ENCODE results near the gene MAP2K1.

The MAP2K1 gene

DNA sequence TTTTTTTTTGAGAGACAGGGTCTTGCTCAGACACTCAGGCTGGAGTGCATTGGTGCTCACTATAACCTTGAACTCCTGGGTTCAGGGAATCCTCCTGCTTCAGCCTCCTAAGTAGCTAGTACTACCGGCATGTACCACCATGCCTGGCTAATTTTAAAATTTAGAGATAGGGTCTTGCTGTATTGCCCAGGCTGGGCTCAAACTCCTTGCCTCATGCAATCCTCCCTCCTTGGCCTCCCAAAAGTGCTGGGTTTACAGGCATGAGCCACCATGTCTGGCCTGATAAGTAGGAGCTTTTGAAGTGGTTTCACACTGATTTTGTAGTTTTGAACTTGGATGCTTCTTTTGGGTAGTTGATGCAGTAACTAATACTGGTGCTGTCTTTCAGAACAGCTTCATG is 7.8 kb downstream of the MAP2K1 start:
- DNase-seq, result no peak

- no peak for DNase-seq
These were observed 8.2 kb downstream of the MAP2K1 start for GRCh38 chr15:66394915-66395314.

- DNase-seq, result no peak
These were observed 12.6 kb downstream of the MAP2K1 start for GRCh38 chr15:66399276-66399675.

GRCh38 chr15:66400351-66400774 is 13.7 kb downstream of the MAP2K1 start:
- no peak for DNase-seq

DNA sequence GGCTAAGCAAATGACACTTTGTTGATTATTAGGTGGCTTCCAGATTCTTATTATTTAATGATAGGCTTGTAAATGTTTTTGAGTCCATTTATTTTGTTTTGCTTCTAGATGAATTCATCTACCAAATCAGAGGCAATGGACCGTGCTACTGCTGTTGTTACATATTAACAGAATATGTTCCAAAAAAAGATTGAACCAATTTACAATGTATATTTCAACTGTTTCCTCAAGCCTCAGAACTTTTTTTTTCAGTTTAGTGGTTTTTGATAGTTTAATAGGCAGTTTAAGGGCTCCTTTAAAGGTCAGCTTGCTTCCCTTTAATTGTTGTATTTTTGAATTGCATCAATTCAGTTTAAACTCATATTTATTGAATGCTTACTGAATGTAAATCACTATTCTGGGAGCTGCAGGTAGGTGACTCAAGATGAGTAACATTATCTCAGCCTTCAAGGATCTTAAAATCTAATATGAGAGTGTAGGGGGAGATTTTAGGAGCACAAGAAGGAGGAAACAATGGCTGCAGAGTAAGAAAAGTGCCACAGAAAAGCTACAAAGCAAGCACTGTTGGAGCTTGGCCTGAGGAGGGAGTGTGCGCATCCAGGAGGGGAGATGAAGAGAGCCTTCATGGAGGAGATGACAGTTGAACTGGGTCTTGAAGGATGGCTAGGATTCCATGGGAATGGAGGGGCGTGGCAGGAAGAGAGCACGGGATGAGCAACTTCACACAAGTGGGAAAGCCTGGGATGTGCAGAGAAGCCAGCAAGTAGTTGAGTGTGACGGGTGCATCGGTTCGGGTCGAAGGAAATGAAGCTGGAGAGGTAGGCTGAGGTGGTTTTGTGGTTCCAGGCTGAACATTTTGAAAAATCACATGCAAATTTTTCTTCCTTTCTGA is 14.7 kb downstream of the MAP2K1 start:
- no peak for DNase-seq

DNA sequence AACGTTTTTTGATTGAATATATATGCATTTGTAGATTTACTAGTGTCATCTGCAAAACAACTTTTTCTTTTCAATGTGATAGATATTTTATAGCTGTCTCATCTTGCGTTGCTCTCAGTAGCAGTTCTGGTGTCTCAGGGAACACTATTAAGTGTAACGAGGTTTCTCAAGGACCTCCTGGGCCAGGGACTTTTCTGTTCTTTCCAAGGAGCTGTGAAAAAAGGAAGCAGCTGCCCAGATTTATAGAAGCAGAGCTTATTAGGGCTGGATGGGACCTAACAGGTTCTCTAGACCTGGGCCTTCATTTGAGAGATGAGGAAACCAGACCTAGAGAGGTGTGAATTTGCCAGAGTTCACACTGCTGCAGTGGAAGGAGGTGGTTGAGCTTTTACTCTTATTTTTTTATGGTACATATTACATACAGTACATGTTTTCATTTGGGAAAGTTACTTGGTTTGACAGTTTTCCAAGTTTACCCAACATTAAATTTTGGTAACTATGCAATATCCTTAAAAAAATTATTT is 16.1 kb downstream of the MAP2K1 start:
- DNase-seq, result no peak

- no peak for DNase-seq
These were observed 16.6 kb downstream of the MAP2K1 start for GRCh38 chr15:66403323-66403722.

- no peak for DNase-seq
These were observed 17.4 kb downstream of the MAP2K1 start for GRCh38 chr15:66404122-66404521.

DNA sequence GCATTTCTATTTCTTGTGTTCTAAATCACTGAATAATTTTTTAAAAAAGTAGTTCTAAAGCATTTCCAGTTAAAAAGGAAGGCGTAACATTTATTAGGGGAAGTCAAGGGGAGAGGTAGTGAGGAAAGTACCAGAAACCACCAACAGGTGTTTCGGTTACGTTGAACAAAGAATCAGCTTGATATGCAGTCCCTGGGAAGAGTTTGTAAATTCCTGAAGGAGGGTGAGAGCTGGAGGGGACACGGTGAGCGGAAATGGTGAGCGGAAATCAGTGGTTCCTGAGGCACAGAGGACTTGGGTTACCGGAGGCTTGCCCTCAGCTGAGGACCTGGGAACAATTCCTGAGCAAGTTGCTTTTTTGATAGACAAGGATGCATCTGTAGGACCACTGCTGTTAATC is 17.8 kb downstream of the MAP2K1 start:
- no peak for DNase-seq

DNA sequence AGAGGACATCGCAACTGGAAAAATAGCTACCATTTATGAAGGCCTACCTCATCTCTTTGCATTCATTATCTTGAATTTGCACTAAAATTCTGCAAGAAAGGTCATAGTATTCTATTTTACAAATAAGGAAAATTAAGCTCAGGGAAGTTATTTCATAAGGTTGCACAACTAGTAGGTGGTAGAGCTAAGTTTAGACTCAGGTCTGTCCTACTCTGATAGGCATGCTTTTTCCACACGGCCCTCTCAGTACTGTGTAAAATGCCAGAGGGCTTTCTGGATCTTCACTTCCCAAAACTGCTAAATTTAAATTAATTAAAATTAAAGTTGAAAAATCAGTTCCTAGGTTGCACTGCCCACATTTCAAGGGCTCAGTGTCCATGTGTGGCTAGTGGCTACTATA is 18.3 kb downstream of the MAP2K1 start:
- DNase-seq, result no peak

DNA sequence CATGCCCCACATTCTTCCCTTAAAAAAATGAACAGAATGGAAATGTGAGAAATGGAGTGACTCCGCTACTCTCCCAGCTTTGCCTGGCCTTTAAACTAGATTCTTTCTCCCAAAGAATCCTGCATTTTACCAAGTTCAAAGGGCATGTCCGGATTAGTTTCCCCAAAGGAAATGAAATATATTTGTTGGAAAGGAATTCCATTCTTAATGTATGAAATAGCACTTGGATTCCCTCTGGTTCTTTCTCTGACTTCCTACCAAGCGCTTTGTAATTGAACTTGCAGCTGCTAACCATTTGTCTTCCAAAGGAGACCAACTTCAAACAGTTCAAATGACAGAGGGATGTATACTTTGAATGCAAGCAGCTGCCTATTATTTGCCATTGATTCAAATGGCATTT is 18.9 kb downstream of the MAP2K1 start:
- no peak for DNase-seq

DNA sequence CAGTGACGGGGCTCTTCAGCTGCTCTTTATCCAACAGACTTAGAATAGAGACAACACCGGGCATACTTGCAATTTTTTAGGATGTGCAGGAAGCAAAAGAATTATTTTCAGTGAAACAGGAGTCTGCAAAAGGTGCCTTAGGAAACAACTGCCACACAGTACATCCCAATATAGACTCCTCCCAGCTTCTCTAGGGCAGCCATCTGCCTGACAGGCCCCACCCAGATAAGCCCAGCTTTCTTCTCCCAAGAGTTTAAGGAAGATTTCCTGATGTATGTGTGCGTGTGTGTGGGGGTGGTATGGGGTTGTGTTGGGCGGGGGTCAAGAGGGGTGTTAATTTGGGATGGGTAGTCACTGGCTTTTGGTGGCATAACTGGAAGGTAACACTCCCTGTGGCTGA is 21.5 kb downstream of the MAP2K1 start:
- no peak for DNase-seq

- no peak for DNase-seq
These were observed 22.1 kb downstream of the MAP2K1 start for GRCh38 chr15:66408675-66409282.

DNA sequence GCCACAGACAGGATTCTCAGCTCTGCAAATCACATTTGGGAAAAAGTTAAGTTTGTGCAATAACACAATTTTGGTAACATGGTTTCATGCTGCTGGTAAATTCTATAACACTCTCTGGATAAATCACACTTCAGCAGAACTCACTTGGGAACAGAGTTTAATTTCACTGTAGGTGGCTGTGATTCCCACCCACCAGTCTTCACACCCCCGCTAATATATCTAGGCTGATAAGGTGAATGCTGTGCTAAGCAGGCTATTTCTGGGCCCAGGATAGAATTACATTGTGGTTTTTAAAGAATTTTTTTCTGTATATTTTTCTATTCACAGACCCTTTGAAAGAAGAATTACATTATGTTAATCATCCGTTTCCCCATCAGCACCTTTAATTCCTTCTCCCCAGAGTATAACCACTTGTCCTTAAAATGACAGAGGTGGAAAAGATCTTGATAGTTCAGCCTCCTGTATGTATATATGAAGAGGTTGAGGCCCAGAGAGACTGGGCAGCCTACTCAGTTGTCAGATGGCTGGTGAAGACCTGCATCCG is 22.9 kb downstream of the MAP2K1 start:
- DNase-seq, result no peak

GRCh38 chr15:66411190-66411589 is 24.5 kb downstream of the MAP2K1 start:
- no peak for DNase-seq

DNA sequence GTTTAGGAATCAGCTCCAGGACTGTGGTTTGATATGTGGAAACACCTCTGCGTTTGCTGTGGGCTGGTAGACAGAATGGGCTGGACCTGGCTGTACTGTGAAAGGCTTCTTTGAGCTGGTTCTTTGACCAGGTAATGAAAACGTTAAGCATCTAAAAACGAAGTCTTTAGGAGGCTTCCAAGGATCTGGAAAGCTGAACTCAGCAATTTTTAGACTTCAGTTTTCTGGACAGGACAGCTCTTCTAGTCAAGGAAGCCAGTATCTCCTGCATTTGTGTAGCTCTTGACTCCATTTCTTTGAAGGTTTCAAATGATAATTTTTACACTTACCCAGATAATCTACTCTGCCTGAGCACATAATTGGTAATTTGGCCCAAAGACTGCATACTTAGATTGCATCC is 25.5 kb downstream of the MAP2K1 start:
- DNase-seq, result no peak

DNA sequence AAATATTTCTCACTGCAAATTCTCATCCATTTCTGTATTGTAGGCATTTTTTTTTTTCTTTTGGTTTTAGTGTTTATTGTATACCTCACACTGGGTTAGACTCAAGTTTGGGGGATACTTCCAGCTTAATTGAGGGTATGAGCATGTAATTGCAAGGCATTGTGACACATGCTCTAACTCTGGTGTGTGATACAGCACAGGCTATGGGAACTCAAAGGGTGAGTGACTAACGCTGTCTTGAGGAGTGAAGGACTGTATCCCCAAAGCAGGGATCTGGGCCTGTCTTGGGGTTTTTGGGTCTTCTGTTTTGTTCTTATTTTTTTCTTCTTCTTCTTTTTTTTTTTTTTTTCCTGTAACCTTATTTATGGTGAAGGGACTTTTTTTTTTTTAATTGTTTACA is 26.9 kb downstream of the MAP2K1 start:
- no peak for DNase-seq

DNA sequence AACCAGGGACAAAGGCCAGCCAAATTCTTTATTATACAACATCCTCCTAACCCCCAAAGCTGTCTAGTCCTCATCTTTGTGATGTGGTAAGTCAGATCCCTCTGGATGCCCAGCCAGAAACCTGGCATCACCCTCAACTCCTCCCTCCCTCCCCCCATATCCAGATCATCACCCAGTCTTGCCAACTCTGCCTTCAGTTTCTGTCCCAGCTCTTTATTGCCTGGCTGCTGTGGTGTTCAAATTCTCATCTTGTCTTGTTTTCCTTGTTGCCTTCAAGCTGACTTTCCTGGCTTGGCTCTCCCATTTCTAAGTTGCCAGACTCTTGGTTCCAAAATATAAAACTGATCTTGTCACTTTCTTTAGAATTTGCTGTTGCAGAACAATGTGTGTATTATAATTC is 28.6 kb downstream of the MAP2K1 start:
- DNase-seq, result no peak

DNA sequence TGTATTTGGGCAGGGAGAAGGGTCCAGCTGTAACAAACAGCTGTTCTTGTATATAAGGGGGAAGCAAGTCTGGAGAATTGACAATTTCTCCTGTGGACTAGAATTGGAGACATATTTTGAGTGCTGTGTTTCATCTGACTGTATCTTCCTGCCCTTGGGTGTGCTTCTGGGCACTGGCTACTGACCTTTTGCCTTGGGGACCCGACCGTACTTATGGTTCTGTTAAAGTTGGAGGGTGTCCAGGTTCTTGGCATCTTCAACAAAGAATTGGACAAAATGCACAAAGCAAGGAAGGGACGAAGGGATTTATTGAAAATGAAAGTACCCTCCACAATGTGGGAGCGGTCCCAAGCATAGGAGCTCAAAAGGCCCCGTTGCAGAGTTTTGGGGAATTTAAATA is 31.0 kb downstream of the MAP2K1 start:
- no peak for DNase-seq

- DNase-seq, result no peak
These were observed 32.8 kb downstream of the MAP2K1 start for GRCh38 chr15:66419471-66419870.

DNA sequence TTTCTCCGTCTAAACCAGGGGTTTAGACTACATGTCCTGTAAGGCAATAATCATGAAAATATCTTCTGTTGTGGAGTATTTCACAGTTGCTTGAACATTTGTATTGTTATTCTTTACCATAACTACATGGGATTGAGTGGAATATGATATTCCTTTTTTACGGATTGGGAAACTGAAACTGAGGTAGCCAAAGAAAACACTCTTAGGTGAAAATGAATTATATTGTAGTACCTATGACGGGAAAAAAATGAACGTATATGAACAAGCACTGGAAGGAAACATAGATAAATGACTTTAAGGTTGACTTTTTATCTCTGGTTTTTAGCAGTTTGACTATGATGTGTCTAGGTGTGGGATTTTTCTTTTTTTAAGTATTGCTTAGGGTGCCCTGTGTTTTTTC is 35.6 kb downstream of the MAP2K1 start:
- no peak for DNase-seq

GRCh38 chr15:66423149-66423548 is 36.4 kb downstream of the MAP2K1 start:
- DNase-seq, result no peak

GRCh38 chr15:66424963-66425612 is 38.4 kb downstream of the MAP2K1 start:
- DNase-seq, result no peak

DNA sequence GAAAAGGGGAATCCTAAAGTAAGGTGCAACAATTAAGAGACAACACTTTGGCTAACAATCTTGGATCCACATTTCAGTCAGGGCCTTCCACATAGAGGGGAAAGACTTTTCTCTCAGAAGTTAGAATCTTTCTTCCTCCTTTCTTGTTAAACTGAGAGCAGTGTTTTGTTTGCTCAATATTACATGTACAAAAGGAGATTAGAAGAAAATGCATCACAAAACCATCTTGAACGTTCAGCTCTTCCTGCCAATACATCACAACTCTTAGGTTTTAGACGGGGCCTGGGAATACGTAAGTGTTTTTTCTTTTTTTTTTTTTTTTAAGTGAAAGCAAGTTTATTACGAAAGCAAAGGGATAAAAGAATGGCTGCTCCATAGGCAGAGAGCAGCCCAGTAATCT is 39.1 kb downstream of the MAP2K1 start:
- DNase-seq, result no peak

All from activated CD4-positive, CD25-positive, alpha-beta regulatory T cell treated with anti-CD3 and anti-CD28 coated beads, Interleukin-2, amount 50 U/mL, for 72 hours (primary cell).